Gastrocnemius medialis (tissue), 4 donors: ENCODE measurements around the gene DYSF. TPM values are rescaled to one million over a fixed set of nuclear protein-coding genes. Genes with fewer than 3 reads are reported as not detected.

Source experiments
- ATAC-seq, 2 donors: fragments of 150-250 bp; one replicate each; pipeline ENCODE4 v1.9.1; 2016
- DNase-seq, 2 donors: peaks; one replicate each; pipeline ENCODE4 v3.0.0-alpha.2; 2019
- H3K27ac ChIP-seq, 4 donors: fragments of 200-600 bp; sonication (generic); 1 replicate in 1 of 4; 2 replicates in 3 of 4; pipeline ENCODE4 v1.5.1; 2016 to 2018; ENCODE audit warnings: mild to moderate bottlenecking in 2 of 4, moderate library complexity in 1 of 4
- H3K27me3 ChIP-seq, 3 donors: fragments of 200-600 bp; sonication (generic) in 2 of 3; 1 replicate in 1 of 3; 2 replicates in 2 of 3; pipeline versions ENCODE4 v1.5.1 to v1.6.0; 2016 to 2019; ENCODE audit warnings: mild to moderate bottlenecking in 1 of 3, moderate library complexity in 1 of 3
- H3K36me3 ChIP-seq, 2 donors: fragments of 200-600 bp; sonication (generic) in 1 of 2; one replicate each; pipeline ENCODE4 v1.5.1; 2017 to 2018
- H3K4me1 ChIP-seq, 2 donors: fragments of 200-600 bp; sonication (generic) in 1 of 2; one replicate each; pipeline ENCODE4 v1.5.1; 2016 to 2017; ENCODE audit warnings: mild to moderate bottlenecking in 2 of 2
- H3K4me3 ChIP-seq, 4 donors: fragments of 200-600 bp; sonication (generic) in 3 of 4; 1 replicate in 1 of 4; 2 replicates in 3 of 4; pipeline ENCODE4 v1.5.1; 2016 to 2019; ENCODE audit warnings: mild to moderate bottlenecking in 2 of 4
- H3K9me3 ChIP-seq, 3 donors: fragments of 200-600 bp; sonication (generic) in 2 of 3; 1 replicate in 1 of 3; 2 replicates in 2 of 3; pipeline ENCODE4 v1.5.1; 2016 to 2019
- CTCF ChIP-seq, 5 experiments: fragments of 450-650 bp in 3 of 5; fragments of 200-600 bp in 2 of 5; sonication (generic) in 2 of 5; IDR thresholded peaks in 4 of 5; conservative IDR thresholded peaks in 1 of 5; 1 replicate in 4 of 5; 2 replicates in 1 of 5; pipeline ENCODE4 v1.5.1; 2016 to 2019; ENCODE audit warnings: antibody characterized with exemption in 5 of 5, mild to moderate bottlenecking in 3 of 5, moderate library complexity in 3 of 5
- POLR2A ChIP-seq, 2 donors: fragments of 450-650 bp; IDR thresholded peaks; one replicate each; pipeline ENCODE4 v1.6.1; 2017; ENCODE audit warnings: antibody characterized with exemption in 2 of 2, mild to moderate bottlenecking in 2 of 2, moderate library complexity in 2 of 2
- in situ Hi-C, 4 donors: fragments of 200-750 bp; cut with MboI; loops; one replicate each; pipeline versions ENCODE4 v1.15.0 to v1.8.0; 2017; ENCODE audit warnings: low sequenced_read_pairs in 4 of 4
- intact Hi-C: fragments of 100-400 bp; cut with DNase I; formaldehyde crosslinking; loops from one replicate; pipeline ENCODE4 v1.15.1; 2023; ENCODE audit warnings: low total_unique reads
- total RNA-seq, 4 donors: library from RNA; depleted of rRNA; stranded (reverse); fragments of >200 nt; gene quantifications; one replicate each; pipeline versions ENCODE4 v1.1.0 to v1.2.3, GENCODE V29; 2016

Gene DYSF
- total RNA-seq, 4 donors from 2014 or later = 40.7 to 267 (median 153) TPM

DNA sequence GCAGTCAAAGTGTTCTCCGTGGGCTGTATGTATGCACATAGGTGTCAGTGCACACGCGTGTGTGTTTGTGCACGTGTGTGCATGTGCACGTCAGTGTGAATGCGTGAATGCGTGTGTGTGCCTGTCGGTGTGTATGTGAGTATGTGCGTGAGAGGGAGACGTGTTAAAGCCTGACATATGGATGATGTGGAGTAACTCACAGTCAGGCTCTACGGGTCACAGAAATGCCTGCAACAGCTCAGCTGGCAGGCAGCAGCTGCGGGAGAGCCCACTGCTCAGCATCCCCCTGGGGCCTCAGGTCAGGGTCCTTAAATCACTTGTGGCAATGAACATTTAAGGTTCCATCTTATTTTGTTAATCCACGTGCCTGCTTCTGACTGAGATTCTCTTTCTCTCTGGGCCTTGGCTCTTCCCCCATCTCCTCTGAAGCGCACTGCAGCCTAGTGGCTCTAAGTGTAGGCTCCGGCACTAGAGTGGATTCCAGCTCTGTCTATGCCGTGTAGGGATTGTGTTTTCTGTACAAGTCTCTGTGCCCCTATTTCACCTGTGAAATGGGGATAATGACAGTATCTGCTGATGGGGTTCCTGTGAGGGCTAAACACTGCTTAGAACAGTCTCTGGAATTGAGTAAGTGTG is 63.0 kb downstream of the DYSF start:
- Histone ChIP-seq H3K4me3 (no peak overlapping the region), H3K4me1 (no peaks in the 10 kb centered on the region), H3K9me3 (no peaks in the 10 kb centered on the region), H3K27ac (no peak overlapping the region), H3K27me3 (no peaks in the 10 kb centered on the region), H3K36me3 (peaks cover 0 to 61% of the 10 kb centered on the region in 2 donors)
- ATAC-seq (no peak), DNase-seq (no peak)
- no peak for TF ChIP-seq CTCF (IDR thresholded peaks at IDR 0.05 in 4 of 5, conservative IDR thresholded peaks at IDR 0.05 in 1 of 5)
- TF ChIP-seq POLR2A (IDR thresholded peaks at IDR 0.05) = no peak
- intact Hi-C loops (loop anchor here (10.0 kb wide), 1 partner anchor 362 kb away; no protein-coding TSS in a partner anchor), in situ Hi-C loops (loop anchor here in 3 of 4 donors (10.0 to 25.0 kb wide), 5 partner anchors 52 to 1221 kb away; no protein-coding TSS in a partner anchor)

DNA sequence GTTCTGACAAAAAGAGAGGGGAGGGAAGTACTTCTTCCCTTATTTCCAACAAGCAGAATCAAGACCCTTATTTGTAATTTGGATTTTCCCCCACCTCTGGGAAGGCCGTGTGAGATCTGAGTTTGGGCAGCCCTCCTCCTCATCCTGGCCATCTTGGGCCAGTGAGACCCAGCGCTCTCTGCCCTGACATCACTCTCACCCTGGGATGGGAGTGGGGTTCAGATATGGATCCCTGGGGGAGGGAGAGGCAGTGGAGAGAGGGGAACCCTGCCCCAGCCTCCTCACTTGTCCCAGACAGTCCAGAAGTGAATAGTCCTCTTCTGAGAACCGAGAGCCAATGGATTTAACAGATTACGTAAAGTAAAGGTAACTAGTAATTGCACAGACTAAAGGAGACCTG is 64.5 kb downstream of the DYSF start:
- no peak overlapping the region for H3K27ac ChIP-seq
- TF ChIP-seq POLR2A (IDR thresholded peaks at IDR 0.05) = no peak
- no peak for TF ChIP-seq CTCF (IDR thresholded peaks at IDR 0.05 in 4 of 5, conservative IDR thresholded peaks at IDR 0.05 in 1 of 5)
- intact Hi-C loops = loop anchor here (10.0 kb wide), 1 partner anchor 363 kb away; no protein-coding TSS in a partner anchor
- H3K27me3 ChIP-seq = no peaks in the 10 kb centered on the region
- in situ Hi-C loops = loop anchor here in 3 of 4 donors (10.0 to 25.0 kb wide), 5 partner anchors 53 to 1219 kb away; no protein-coding TSS in a partner anchor
- no peak overlapping the region for H3K4me3 ChIP-seq
- no peaks in the 10 kb centered on the region for H3K4me1 ChIP-seq
- ATAC-seq = no peak
- peaks cover 0 to 69% of the 10 kb centered on the region in 2 donors for H3K36me3 ChIP-seq
- H3K9me3 ChIP-seq = no peaks in the 10 kb centered on the region
- DNase-seq = peak in 1 of 2 donors; percentile 6

GRCh38 chr2:71521436-71521950 is 68.1 kb downstream of the DYSF start:
- Histone ChIP-seq H3K4me3 (no peak overlapping the region), H3K36me3 (peaks cover 0 to 78% of the 10 kb centered on the region in 2 donors), H3K27ac (no peak overlapping the region), H3K27me3 (no peaks in the 10 kb centered on the region), H3K4me1 (no peaks in the 10 kb centered on the region), H3K9me3 (no peaks in the 10 kb centered on the region)
- no peak for DNase-seq
- intact Hi-C loops = no loop called here
- in situ Hi-C loops = loop anchor here in 2 of 4 donors (25.0 kb wide), 2 partner anchors 309 to 1216 kb away; no protein-coding TSS in a partner anchor
- no peak for TF ChIP-seq CTCF (IDR thresholded peaks at IDR 0.05 in 4 of 5, conservative IDR thresholded peaks at IDR 0.05 in 1 of 5)
- no peak for ATAC-seq

GRCh38 chr2:71524476-71524875 is 71.1 kb downstream of the DYSF start:
- Histone ChIP-seq H3K36me3 (peaks cover 0 to 92% of the 10 kb centered on the region in 2 donors), H3K4me3 (no peak overlapping the region), H3K4me1 (no peaks in the 10 kb centered on the region), H3K9me3 (no peaks in the 10 kb centered on the region), H3K27me3 (no peaks in the 10 kb centered on the region), H3K27ac (peak overlapping the region in 1 of 4 donors; percentile 11)
- peak; percentile 68 to 69 for ATAC-seq
- TF ChIP-seq CTCF (IDR thresholded peaks at IDR 0.05 in 4 of 5, conservative IDR thresholded peaks at IDR 0.05 in 1 of 5) (no peak), POLR2A (IDR thresholded peaks at IDR 0.05) (no peak)
- peak in 1 of 2 donors; percentile 55 for DNase-seq
- in situ Hi-C loops = loop anchor here in 2 of 4 donors (25.0 kb wide), 2 partner anchors 312 to 1213 kb away; no protein-coding TSS in a partner anchor
- intact Hi-C loops = no loop called here
